Activated T-cell treated with anti-CD3 and anti-CD28 coated beads, Interleukin-2, amount 50 U/mL, for 48 hours (primary cell): ENCODE data around the gene PSMC1.

Source experiments
- DNase-seq, 2 experiments: peaks; one replicate each; pipeline ENCODE4 v3.0.0-alpha.2; 2020

PSMC1 gene

GRCh38 chr14:90276646-90277367 is 20.5 kb downstream of the PSMC1 start:
- DNase-seq, result peak; percentile 37 to 42

- peak; percentile 13 to 14 for DNase-seq
Observed at GRCh38 chr14:90277581-90278198, 21.3 kb downstream of the PSMC1 start.

- DNase-seq, result peak in 1 of 2 experiments; percentile 10
Observed at GRCh38 chr14:90278199-90279175, 22.1 kb downstream of the PSMC1 start.

GRCh38 chr14:90280096-90280495 is 23.7 kb downstream of the PSMC1 start:
- DNase-seq, result peak in 1 of 2 experiments; percentile 6

GRCh38 chr14:90281261-90281660 is 24.9 kb downstream of the PSMC1 start:
- peak in 1 of 2 experiments; percentile 22 for DNase-seq

GRCh38 chr14:90281756-90282155 is 25.4 kb downstream of the PSMC1 start:
- DNase-seq, result no peak

- peak in 1 of 2 experiments; percentile 11 for DNase-seq
Observed at GRCh38 chr14:90287791-90288190, 31.4 kb downstream of the PSMC1 start.

GRCh38 chr14:90288651-90289355 is 32.5 kb downstream of the PSMC1 start:
- peak; percentile 9 to 14 for DNase-seq

GRCh38 chr14:90290337-90291011 is 34.1 kb downstream of the PSMC1 start:
- DNase-seq, result no peak

- peak in 1 of 2 experiments; percentile 9 for DNase-seq
Observed at GRCh38 chr14:90291699-90292098, 35.3 kb downstream of the PSMC1 start.

- DNase-seq, result no peak
Observed at GRCh38 chr14:90293766-90294730, 37.7 kb downstream of the PSMC1 start.

- DNase-seq, result no peak
Observed at GRCh38 chr14:90294872-90295271, 38.5 kb downstream of the PSMC1 start.

GRCh38 chr14:90295870-90296516 is 39.6 kb downstream of the PSMC1 start:
- no peak for DNase-seq

- no peak for DNase-seq
Observed at GRCh38 chr14:90296641-90297040, 40.3 kb downstream of the PSMC1 start.

GRCh38 chr14:90297876-90298629 is 41.7 kb downstream of the PSMC1 start:
- no peak for DNase-seq

GRCh38 chr14:90299408-90299807 is 43.1 kb downstream of the PSMC1 start:
- no peak for DNase-seq

GRCh38 chr14:90300611-90301047 is 44.3 kb downstream of the PSMC1 start:
- no peak for DNase-seq

- DNase-seq, result no peak
Observed at GRCh38 chr14:90301122-90301521, 44.8 kb downstream of the PSMC1 start.

GRCh38 chr14:90301668-90302090 is 45.3 kb downstream of the PSMC1 start:
- DNase-seq, result no peak
